SK-N-SH (cell line): Measurements from ENCODE around the gene NADSYN1.

ENCODE experiments used
- EZH2phosphoT487 ChIP-seq: fragments of 200-600 bp; sonication (generic); IDR thresholded peaks from 2 replicates; pipeline ENCODE4 v1.6.1; 2017; ENCODE audit warnings: low read depth, mixed run types, mild to moderate bottlenecking, antibody characterized with exemption, moderate library complexity, borderline replicate concordance
- GATA2 ChIP-seq: sonication (generic); formaldehyde crosslinking; IDR thresholded peaks from 2 replicates; pipeline ENCODE4 v1.5.0; 2020; ENCODE audit warnings: mild to moderate bottlenecking, missing genetic modification reagents
- NFIC ChIP-seq: IDR thresholded peaks from 2 replicates; pipeline ENCODE4 v1.4.0; 2012; ENCODE audit warnings: borderline replicate concordance
- POLR2AphosphoS5 ChIP-seq: IDR thresholded peaks from 2 replicates; pipeline ENCODE4 v1.6.1; 2012; ENCODE audit warnings: low read depth, low read length
- RXRA ChIP-seq: IDR thresholded peaks from 2 replicates; pipeline ENCODE4 v1.4.0; 2012; ENCODE audit warnings: low read depth, mild to moderate bottlenecking, borderline replicate concordance
- SMC3 ChIP-seq: IDR thresholded peaks from 2 replicates; pipeline ENCODE4 v1.6.1; 2012; ENCODE audit warnings: low read depth, low read length, improper control_type of control experiment
- TCF12 ChIP-seq: IDR thresholded peaks from 2 replicates; pipeline ENCODE4 v1.4.0; 2012
- TEAD4 ChIP-seq: IDR thresholded peaks from 2 replicates; pipeline ENCODE4 v1.4.0; 2012; ENCODE audit warnings: mild to moderate bottlenecking, borderline replicate concordance; ENCODE audit not compliant: insufficient read depth
- TF ChIP-seq, protein P1 (sequence below): fragments of 200-600 bp; sonication (generic); IDR thresholded peaks from 2 replicates; pipeline ENCODE4 v1.6.1; 2017; ENCODE audit warnings: antibody characterized with exemption, mild to moderate bottlenecking, moderate library complexity
- TF ChIP-seq, protein P2 (sequence below): fragments of 150-350 bp; IDR thresholded peaks from 2 replicates; pipeline ENCODE4 v1.6.1; 2017; ENCODE audit warnings: antibody characterized with exemption, low read length, low read depth, borderline replicate concordance
- TF ChIP-seq, protein P3 (sequence below): IDR thresholded peaks from 2 replicates; pipeline ENCODE4 v1.6.1; 2012; ENCODE audit warnings: mild to moderate bottlenecking, low read depth, low read length, moderate library complexity
- TF ChIP-seq, protein P4 (sequence below): IDR thresholded peaks from 2 replicates; pipeline ENCODE4 v1.4.0; 2012; ENCODE audit warnings: low read depth, borderline replicate concordance

DNA sequence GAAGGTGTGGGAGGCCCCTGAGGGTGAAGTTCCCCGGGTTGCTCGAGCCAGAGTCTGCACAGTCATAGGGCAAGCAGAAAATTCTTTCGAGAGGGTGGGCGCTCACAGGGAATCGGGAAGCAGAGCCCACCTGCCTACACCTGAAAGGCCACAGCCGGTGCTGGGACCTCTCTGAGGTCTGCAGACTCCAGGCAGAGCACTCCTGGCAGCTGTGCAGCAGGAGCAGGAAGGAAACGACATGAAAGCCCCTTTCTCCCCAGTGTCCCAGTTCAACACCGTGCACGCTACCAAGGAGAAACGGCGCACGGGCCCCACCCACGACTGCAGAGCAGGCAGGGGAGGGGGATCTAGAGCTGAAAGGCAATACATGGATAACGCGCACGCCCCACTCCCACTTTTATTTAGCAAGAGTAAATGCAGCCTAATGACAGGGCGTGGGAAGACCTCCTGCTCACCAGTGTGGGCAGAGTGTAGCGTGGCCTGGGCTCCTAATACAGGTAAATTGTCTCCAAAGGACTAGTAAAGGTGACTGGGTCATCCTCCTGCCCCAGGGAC lies 18.4 kb upstream of the NADSYN1 start:
- TF ChIP-seq, protein P1, sequence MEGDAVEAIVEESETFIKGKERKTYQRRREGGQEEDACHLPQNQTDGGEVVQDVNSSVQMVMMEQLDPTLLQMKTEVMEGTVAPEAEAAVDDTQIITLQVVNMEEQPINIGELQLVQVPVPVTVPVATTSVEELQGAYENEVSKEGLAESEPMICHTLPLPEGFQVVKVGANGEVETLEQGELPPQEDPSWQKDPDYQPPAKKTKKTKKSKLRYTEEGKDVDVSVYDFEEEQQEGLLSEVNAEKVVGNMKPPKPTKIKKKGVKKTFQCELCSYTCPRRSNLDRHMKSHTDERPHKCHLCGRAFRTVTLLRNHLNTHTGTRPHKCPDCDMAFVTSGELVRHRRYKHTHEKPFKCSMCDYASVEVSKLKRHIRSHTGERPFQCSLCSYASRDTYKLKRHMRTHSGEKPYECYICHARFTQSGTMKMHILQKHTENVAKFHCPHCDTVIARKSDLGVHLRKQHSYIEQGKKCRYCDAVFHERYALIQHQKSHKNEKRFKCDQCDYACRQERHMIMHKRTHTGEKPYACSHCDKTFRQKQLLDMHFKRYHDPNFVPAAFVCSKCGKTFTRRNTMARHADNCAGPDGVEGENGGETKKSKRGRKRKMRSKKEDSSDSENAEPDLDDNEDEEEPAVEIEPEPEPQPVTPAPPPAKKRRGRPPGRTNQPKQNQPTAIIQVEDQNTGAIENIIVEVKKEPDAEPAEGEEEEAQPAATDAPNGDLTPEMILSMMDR, result no peak
- no peak for TF ChIP-seq NFIC
- TF ChIP-seq POLR2AphosphoS5, result no peak
- no peak for TF ChIP-seq GATA2
- TF ChIP-seq, protein P2, sequence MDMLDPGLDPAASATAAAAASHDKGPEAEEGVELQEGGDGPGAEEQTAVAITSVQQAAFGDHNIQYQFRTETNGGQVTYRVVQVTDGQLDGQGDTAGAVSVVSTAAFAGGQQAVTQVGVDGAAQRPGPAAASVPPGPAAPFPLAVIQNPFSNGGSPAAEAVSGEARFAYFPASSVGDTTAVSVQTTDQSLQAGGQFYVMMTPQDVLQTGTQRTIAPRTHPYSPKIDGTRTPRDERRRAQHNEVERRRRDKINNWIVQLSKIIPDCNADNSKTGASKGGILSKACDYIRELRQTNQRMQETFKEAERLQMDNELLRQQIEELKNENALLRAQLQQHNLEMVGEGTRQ, result no peak
- TF ChIP-seq, protein P3, sequence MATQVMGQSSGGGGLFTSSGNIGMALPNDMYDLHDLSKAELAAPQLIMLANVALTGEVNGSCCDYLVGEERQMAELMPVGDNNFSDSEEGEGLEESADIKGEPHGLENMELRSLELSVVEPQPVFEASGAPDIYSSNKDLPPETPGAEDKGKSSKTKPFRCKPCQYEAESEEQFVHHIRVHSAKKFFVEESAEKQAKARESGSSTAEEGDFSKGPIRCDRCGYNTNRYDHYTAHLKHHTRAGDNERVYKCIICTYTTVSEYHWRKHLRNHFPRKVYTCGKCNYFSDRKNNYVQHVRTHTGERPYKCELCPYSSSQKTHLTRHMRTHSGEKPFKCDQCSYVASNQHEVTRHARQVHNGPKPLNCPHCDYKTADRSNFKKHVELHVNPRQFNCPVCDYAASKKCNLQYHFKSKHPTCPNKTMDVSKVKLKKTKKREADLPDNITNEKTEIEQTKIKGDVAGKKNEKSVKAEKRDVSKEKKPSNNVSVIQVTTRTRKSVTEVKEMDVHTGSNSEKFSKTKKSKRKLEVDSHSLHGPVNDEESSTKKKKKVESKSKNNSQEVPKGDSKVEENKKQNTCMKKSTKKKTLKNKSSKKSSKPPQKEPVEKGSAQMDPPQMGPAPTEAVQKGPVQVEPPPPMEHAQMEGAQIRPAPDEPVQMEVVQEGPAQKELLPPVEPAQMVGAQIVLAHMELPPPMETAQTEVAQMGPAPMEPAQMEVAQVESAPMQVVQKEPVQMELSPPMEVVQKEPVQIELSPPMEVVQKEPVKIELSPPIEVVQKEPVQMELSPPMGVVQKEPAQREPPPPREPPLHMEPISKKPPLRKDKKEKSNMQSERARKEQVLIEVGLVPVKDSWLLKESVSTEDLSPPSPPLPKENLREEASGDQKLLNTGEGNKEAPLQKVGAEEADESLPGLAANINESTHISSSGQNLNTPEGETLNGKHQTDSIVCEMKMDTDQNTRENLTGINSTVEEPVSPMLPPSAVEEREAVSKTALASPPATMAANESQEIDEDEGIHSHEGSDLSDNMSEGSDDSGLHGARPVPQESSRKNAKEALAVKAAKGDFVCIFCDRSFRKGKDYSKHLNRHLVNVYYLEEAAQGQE, result no peak
- TF ChIP-seq RXRA, result no peak
- TF ChIP-seq, protein P4, sequence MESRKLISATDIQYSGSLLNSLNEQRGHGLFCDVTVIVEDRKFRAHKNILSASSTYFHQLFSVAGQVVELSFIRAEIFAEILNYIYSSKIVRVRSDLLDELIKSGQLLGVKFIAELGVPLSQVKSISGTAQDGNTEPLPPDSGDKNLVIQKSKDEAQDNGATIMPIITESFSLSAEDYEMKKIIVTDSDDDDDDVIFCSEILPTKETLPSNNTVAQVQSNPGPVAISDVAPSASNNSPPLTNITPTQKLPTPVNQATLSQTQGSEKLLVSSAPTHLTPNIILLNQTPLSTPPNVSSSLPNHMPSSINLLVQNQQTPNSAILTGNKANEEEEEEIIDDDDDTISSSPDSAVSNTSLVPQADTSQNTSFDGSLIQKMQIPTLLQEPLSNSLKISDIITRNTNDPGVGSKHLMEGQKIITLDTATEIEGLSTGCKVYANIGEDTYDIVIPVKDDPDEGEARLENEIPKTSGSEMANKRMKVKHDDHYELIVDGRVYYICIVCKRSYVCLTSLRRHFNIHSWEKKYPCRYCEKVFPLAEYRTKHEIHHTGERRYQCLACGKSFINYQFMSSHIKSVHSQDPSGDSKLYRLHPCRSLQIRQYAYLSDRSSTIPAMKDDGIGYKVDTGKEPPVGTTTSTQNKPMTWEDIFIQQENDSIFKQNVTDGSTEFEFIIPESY, result no peak
- no peak for TF ChIP-seq SMC3
- TF ChIP-seq TCF12, result no peak
- no peak for TF ChIP-seq TEAD4
- TF ChIP-seq EZH2phosphoT487, result no peak
